Erythroblast (primary cell): Measurements from ENCODE around the gene STX8.

ENCODE experiments used
- GATA1 ChIP-seq: IDR thresholded peaks from 2 replicates; pipeline ENCODE4 v1.6.1; 2011; ENCODE audit warnings: low read depth, mild to moderate bottlenecking, control low read depth, low read length, moderate library complexity
- POLR2A ChIP-seq: IDR thresholded peaks from 2 replicates; pipeline ENCODE4 v1.6.1; 2011; ENCODE audit warnings: mild to moderate bottlenecking, low read length

DNA sequence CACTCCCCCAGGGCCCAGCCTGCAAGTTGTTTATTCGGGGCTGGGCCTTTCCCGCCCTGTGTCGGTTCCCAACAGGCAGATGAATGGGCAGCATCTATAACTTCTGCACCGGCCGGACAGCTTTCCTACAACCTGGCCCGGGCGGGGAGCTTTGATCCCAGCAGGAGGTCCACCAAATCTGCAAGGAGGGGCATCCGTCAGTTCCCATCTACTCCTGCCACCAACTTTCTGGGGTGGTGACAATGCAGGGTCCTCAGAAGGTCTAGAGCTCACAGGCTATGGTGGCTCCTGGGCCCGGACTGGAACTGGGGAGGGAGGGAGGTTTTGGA is 342.4 kb downstream of the STX8 start:
- TF ChIP-seq POLR2A, result no peak
- TF ChIP-seq GATA1, result no peak
